GM23338 (cell line): ENCODE data around the gene PIK3R3. TPM values are rescaled to one million over a fixed set of nuclear protein-coding genes. Genes with fewer than 3 reads are reported as not detected.

ENCODE experiments used
- ATAC-seq: fragments of 200-7000 bp; cut with Tn5 transposase; 3 replicates; pipeline ENCODE4 v1.9.1; 2020
- DNase-seq: peaks from one replicate; pipeline ENCODE4 v3.0.0-alpha.2; 2015; ENCODE audit warnings: low spot score
- H2AFZ ChIP-seq: fragments of 200-600 bp; sonication (generic); 2 replicates; pipeline ENCODE4 v1.8.0; 2016; ENCODE audit warnings: antibody characterized with exemption, mild to moderate bottlenecking, moderate library complexity
- H3F3A ChIP-seq: fragments of 200-600 bp; sonication (generic); replicated peaks from 2 replicates; pipeline ENCODE4 v1.8.0; 2017; ENCODE audit warnings: antibody characterized with exemption, mixed run types, low read depth
- H3K27ac ChIP-seq: fragments of 200-600 bp; sonication (generic); 2 replicates; pipeline ENCODE4 v1.6.1; 2016; ENCODE audit warnings: low read depth
- H3K27me3 ChIP-seq: fragments of 200-600 bp; sonication (generic); 2 replicates; pipeline ENCODE4 v1.8.0; 2016; ENCODE audit warnings: mild to moderate bottlenecking, mixed run types, moderate library complexity; ENCODE audit not compliant: insufficient read depth
- H3K36me3 ChIP-seq: fragments of 200-600 bp; sonication (generic); 2 replicates; pipeline ENCODE4 v1.8.0; 2016; ENCODE audit warnings: mild to moderate bottlenecking; ENCODE audit not compliant: insufficient read depth
- H3K4me1 ChIP-seq: fragments of 200-600 bp; sonication (generic); 2 replicates; pipeline ENCODE4 v1.8.0; 2016; ENCODE audit warnings: mild to moderate bottlenecking, moderate library complexity; ENCODE audit not compliant: insufficient read depth
- H3K4me2 ChIP-seq: fragments of 200-600 bp; sonication (generic); 2 replicates; pipeline ENCODE4 v1.7.1; 2017; ENCODE audit warnings: mixed run types
- H3K4me3 ChIP-seq: fragments of 200-600 bp; sonication (generic); 2 replicates; pipeline ENCODE4 v1.6.1; 2016; ENCODE audit warnings: mixed run types
- H3K79me2 ChIP-seq: fragments of 200-600 bp; sonication (generic); replicated peaks from 2 replicates; pipeline ENCODE4 v1.8.0; 2017; ENCODE audit warnings: mild to moderate bottlenecking; ENCODE audit not compliant: insufficient read depth
- H3K9me2 ChIP-seq: fragments of 200-600 bp; sonication (generic); 2 replicates; pipeline ENCODE4 v1.8.0; 2017; ENCODE audit not compliant: insufficient read depth
- H4K20me1 ChIP-seq: fragments of 200-600 bp; sonication (generic); replicated peaks from 2 replicates; pipeline ENCODE4 v1.8.0; 2017; ENCODE audit warnings: mild to moderate bottlenecking; ENCODE audit not compliant: insufficient read depth
- H3K27ac Mint-ChIP-seq: 2 replicates; pipeline ENCODE4 v1.8.0; 2020; ENCODE audit warnings: inconsistent platforms, mild to moderate bottlenecking, moderate library complexity, mixed read lengths
- H3K27me3 Mint-ChIP-seq: 3 replicates; pipeline ENCODE4 v1.8.0; 2022; ENCODE audit warnings: low read depth, mild to moderate bottlenecking, moderate library complexity, mixed read lengths, inconsistent platforms; ENCODE audit not compliant: insufficient read depth, poor library complexity
- H3K36me3 Mint-ChIP-seq: 3 replicates; pipeline ENCODE4 v1.8.0; 2021; ENCODE audit warnings: low read depth, mild to moderate bottlenecking, inconsistent platforms, moderate library complexity, mixed read lengths
- H3K4me1 Mint-ChIP-seq: 3 replicates; pipeline ENCODE4 v1.8.0; 2020; ENCODE audit warnings: mild to moderate bottlenecking, inconsistent platforms, mixed read lengths
- H3K4me3 Mint-ChIP-seq: 3 replicates; pipeline ENCODE4 v1.8.0; 2021; ENCODE audit warnings: moderate library complexity, mild to moderate bottlenecking, inconsistent platforms, mixed read lengths
- H3K9me3 Mint-ChIP-seq: 3 replicates; pipeline ENCODE4 v1.8.0; 2020; ENCODE audit warnings: moderate library complexity, mild to moderate bottlenecking, inconsistent platforms, mixed read lengths
- CTCF ChIP-seq, 2 experiments: fragments of 200-600 bp in 1 of 2; sonication (generic) in 1 of 2; conservative IDR thresholded peaks; 2 replicates each; pipeline versions ENCODE4 v1.5.1 to v1.6.1; 2016 to 2017; ENCODE audit warnings: antibody characterized with exemption in 2 of 2, low read depth in 2 of 2, mild to moderate bottlenecking in 2 of 2, moderate library complexity in 1 of 2
- EZH2phosphoT487 ChIP-seq: fragments of 200-600 bp; sonication (generic); IDR thresholded peaks from one replicate; pipeline ENCODE4 v1.8.1; 2018; ENCODE audit warnings: antibody characterized with exemption; ENCODE audit not compliant: unreplicated experiment
- JUNB ChIP-seq: IDR thresholded peaks from one replicate; pipeline ENCODE4 v1.6.1; 2016; ENCODE audit warnings: antibody characterized with exemption; ENCODE audit not compliant: unreplicated experiment
- REST ChIP-seq: IDR thresholded peaks from one replicate; pipeline ENCODE4 v1.6.1; 2018; ENCODE audit warnings: antibody characterized with exemption; ENCODE audit not compliant: unreplicated experiment
- STAT1 ChIP-seq: IDR thresholded peaks from one replicate; pipeline ENCODE4 v1.6.1; 2016; ENCODE audit warnings: antibody characterized with exemption; ENCODE audit not compliant: unreplicated experiment
- ZNF331 ChIP-seq: fragments of 250-450 bp; sonication (Bioruptor Pico); IDR thresholded peaks from 2 replicates; pipeline ENCODE4 v1.5.0; 2020; ENCODE audit warnings: low read depth, mild to moderate bottlenecking, moderate library complexity
- polyA plus RNA-seq: library from polyadenylated mRNA; unstranded; fragments of >200 nt; fragmentation: Nextera tagmentation; extraction: Ambion mirVana; gene quantifications from 2 replicates; pipeline ENCODE4 v1.2.1, GENCODE V29; 2016
- total RNA-seq: library from RNA; depleted of rRNA; stranded (reverse); fragments of >200 nt; shearing (Covaris generic); gene quantifications from 2 replicates; pipeline ENCODE4 v1.2.3, GENCODE V29; 2014
- TF ChIP-seq, protein P1 (sequence below): fragments of 250-450 bp; sonication (Bioruptor Pico); IDR thresholded peaks from 2 replicates; pipeline ENCODE4 v1.5.0; 2020; ENCODE audit warnings: mild to moderate bottlenecking, moderate library complexity

The PIK3R3 gene
- total and polyA plus RNA-seq, 2 experiments from 2014 or later: 7.5 to 8.6 TPM

GRCh38 chr1:46013581-46013980 is 118.8 kb downstream of the PIK3R3 start (continued):
- TF ChIP-seq, protein P1, sequence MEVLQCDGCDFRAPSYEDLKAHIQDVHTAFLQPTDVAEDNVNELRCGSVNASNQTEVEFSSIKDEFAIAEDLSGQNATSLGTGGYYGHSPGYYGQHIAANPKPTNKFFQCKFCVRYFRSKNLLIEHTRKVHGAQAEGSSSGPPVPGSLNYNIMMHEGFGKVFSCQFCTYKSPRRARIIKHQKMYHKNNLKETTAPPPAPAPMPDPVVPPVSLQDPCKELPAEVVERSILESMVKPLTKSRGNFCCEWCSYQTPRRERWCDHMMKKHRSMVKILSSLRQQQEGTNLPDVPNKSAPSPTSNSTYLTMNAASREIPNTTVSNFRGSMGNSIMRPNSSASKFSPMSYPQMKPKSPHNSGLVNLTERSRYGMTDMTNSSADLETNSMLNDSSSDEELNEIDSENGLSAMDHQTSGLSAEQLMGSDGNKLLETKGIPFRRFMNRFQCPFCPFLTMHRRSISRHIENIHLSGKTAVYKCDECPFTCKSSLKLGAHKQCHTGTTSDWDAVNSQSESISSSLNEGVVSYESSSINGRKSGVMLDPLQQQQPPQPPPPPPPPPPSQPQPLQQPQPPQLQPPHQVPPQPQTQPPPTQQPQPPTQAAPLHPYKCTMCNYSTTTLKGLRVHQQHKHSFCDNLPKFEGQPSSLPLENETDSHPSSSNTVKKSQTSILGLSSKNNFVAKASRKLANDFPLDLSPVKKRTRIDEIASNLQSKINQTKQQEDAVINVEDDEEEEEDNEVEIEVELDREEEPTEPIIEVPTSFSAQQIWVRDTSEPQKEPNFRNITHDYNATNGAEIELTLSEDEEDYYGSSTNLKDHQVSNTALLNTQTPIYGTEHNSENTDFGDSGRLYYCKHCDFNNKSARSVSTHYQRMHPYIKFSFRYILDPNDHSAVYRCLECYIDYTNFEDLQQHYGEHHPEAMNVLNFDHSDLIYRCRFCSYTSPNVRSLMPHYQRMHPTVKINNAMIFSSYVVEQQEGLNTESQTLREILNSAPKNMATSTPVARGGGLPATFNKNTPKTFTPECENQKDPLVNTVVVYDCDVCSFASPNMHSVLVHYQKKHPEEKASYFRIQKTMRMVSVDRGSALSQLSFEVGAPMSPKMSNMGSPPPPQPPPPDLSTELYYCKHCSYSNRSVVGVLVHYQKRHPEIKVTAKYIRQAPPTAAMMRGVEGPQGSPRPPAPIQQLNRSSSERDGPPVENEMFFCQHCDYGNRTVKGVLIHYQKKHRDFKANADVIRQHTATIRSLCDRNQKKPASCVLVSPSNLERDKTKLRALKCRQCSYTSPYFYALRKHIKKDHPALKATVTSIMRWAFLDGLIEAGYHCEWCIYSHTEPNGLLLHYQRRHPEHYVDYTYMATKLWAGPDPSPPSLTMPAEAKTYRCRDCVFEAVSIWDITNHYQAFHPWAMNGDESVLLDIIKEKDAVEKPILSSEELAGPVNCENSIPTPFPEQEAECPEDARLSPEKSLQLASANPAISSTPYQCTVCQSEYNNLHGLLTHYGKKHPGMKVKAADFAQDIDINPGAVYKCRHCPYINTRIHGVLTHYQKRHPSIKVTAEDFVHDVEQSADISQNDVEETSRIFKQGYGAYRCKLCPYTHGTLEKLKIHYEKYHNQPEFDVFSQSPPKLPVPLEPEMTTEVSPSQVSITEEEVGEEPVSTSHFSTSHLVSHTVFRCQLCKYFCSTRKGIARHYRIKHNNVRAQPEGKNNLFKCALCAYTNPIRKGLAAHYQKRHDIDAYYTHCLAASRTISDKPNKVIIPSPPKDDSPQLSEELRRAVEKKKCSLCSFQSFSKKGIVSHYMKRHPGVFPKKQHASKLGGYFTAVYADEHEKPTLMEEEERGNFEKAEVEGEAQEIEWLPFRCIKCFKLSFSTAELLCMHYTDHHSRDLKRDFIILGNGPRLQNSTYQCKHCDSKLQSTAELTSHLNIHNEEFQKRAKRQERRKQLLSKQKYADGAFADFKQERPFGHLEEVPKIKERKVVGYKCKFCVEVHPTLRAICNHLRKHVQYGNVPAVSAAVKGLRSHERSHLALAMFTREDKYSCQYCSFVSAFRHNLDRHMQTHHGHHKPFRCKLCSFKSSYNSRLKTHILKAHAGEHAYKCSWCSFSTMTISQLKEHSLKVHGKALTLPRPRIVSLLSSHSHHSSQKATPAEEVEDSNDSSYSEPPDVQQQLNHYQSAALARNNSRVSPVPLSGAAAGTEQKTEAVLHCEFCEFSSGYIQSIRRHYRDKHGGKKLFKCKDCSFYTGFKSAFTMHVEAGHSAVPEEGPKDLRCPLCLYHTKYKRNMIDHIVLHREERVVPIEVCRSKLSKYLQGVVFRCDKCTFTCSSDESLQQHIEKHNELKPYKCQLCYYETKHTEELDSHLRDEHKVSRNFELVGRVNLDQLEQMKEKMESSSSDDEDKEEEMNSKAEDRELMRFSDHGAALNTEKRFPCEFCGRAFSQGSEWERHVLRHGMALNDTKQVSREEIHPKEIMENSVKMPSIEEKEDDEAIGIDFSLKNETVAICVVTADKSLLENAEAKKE: no peak
- no peak for TF ChIP-seq STAT1
- no peak for TF ChIP-seq CTCF (conservative IDR thresholded peaks at IDR 0.05; ENCODE audit: low read depth in 2 of 2)

- Mint-ChIP-seq H3K27ac (no peak overlapping the region), H3K4me1 (no peaks in the 10 kb centered on the region), H3K27me3 (no peaks in the 10 kb centered on the region), H3K36me3 (peaks cover 53% of the 10 kb centered on the region), H3K4me3 (no peak overlapping the region), H3K9me3 (peaks cover 4% of the 10 kb centered on the region; the same call in 2 of the 3 replicates)
- H4K20me1 ChIP-seq: 0 out of 2 replicates have a peak, but pooled peaks cover 4% of the 10 kb centered on the region
- no peak overlapping the region for H3K27ac ChIP-seq
- no peak overlapping the region for H2AFZ ChIP-seq
- H3K4me2 ChIP-seq: no peak overlapping the region
- H3F3A ChIP-seq: no peaks in the 10 kb centered on the region
- H3K36me3 ChIP-seq: peaks cover 10% of the 10 kb centered on the region; the same call in 1 of the 2 replicates
- ATAC-seq: no peak
- no peaks in the 10 kb centered on the region for H3K4me1 ChIP-seq
- H3K4me3 ChIP-seq: no peak overlapping the region
- no peaks in the 10 kb centered on the region for H3K79me2 ChIP-seq
- H3K27me3 ChIP-seq: no peaks in the 10 kb centered on the region
- H3K9me2 ChIP-seq: no peaks in the 10 kb centered on the region
- DNase-seq: no peak
- TF ChIP-seq REST: no peak
- TF ChIP-seq EZH2phosphoT487: no peak
- no peak for TF ChIP-seq JUNB
- TF ChIP-seq ZNF331 (CRISPR knock-in tag): no peak
Observed at GRCh38 chr1:46012236-46012635, 120.2 kb downstream of the PIK3R3 start.
